ENCODE data around the gene PDE8B.

The PDE8B gene

DNA sequence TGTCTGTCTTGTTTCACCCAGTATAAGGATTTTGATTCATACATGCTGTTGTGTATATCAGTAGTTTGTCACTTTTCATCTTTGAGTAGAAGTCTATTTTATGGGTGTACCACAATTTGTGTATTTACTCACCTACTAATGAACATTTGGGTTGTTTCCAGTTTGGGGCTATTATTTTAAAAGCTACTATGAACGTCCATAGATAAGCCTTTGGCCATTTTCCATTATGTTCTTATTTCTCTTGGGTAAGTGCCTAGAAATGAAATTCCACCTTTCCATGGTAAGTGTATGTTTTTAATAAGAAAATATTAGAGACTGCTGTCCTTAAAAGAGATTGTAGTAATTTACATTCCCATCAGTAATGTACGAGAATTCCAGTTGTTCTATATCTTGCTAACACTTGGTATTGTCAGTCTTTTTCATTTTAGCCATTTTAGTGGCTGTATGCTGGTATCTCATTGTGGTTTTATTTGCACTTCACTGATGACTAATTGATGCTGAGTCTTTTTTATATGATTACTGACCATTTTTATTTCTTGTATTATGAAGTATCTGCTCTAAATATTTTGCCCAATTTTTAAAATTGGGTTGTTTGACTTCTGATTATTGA is 17.9 kb upstream of the PDE8B start:
- DNase-seq: no peak

DNA sequence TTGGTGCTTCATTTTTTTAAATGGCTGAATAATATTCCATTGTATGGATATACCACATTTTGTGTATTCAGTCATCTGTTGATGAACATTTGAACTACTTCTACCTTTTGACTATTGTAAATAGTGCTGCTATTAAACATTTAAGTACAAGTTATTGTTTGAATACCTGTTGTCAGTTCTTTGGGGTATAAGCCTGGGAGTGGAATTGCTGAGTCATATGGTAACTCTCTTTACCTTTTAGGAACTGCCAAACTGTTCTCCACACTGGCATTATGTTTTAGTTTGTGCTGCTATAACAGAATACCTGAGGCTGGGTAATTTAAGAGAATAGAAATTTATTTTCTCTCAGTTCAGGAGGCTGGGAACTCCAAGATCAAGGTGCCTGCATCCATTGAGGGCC is 15.7 kb upstream of the PDE8B start:
- DNase-seq: no peak

DNA sequence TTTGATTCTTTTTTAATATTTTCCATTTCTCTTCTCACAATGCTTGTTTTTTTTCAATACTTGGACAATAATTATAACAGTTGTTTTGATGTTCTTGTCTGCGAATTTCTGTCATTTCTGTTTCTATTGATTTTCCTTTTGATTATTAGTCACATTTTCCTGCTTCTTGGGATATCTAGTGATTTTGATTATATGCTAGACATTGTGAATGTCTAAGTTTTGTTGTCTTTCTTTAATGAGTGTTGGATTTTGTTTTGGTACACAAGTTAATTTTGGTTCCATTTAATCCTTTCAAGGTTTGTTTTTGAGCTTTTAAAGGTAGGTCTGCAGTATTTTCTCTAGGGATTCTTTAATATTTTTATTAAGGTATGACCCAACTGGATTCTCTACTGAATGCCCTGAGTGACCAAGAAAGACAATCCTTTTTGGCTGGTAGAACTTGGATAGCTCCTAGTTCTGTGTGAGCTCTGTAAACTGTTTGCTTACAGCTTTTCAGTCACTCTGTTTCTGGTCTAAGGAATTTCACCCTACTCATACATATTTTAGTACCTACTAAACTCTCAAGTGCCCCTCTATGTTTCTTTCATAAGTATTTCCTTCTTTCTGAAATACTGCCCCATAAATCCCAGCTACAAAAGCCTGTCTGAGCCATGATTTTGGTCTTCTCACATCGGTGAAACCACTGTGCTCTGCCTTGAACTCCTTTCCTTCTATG is 12.5 kb upstream of the PDE8B start:
- DNase-seq: no peak

- DNase-seq: no peak
Observed at GRCh38 chr5:77200663-77201062, 9.8 kb upstream of the PDE8B start.

DNA sequence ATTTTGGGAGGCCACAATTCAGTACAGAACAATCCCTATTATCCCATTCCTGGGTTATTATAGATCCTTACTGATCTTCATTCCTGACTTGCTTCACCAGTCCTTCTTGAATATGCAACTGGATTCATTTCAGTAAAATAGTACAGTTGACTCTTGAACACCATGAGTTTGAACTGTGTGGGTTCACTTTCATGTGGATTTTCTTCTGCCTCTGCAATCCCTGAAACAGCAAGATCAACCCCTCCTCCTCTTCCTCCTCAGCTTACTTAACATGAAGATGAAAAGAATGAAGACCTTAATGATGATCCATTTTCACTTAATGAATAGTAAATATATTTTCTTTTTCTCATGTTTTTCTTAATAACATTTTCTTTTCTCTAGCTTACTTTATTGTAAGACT is 8.3 kb upstream of the PDE8B start:
- no peak for DNase-seq

DNA sequence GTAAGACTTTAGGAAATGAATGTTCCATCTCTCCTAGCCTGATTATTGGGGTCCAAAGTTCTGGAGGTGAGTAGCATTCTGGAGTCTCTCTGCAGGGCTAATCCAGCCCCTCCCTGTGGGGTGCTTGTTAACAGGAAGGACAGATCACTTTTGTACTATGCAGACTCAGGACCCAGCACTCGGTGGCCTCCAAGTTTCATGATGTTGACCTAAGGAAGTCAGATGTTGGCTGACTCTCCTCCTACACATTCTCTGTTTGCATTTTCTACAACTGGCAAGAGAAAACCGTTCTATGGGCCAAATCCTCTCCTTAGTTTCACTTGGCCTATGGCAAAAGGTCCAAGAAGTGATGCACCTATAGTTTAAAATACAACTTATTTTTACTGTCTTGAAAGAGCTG is 5.5 kb upstream of the PDE8B start:
- DNase-seq: no peak

- DNase-seq: no peak
Observed at GRCh38 chr5:77208507-77209163, 1.8 kb upstream of the PDE8B start.

GRCh38 chr5:77209495-77210090 is 887 bp upstream of the PDE8B start:
- no peak for DNase-seq

- DNase-seq: no peak
Observed at GRCh38 chr5:77210964-77211690, 647 bp downstream of the PDE8B start.

DNA sequence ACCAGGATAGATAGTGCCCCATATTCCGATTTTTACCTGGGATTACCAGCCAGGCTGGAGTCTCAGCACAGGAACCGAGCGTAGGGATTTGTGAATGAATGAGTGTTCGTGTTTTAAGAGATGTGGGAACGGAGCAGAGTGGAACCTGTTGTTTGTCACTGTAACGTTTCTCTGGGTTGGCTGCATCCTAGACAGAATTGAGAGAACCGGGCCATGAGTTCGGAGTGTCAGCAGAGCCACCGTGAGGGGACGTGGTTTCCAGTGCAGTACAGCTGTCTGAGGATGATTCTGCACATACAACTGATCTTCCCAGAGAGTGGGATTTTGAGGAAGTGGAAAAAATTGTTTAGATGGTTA is 1.2 kb downstream of the PDE8B start:
- DNase-seq: no peak

DNA sequence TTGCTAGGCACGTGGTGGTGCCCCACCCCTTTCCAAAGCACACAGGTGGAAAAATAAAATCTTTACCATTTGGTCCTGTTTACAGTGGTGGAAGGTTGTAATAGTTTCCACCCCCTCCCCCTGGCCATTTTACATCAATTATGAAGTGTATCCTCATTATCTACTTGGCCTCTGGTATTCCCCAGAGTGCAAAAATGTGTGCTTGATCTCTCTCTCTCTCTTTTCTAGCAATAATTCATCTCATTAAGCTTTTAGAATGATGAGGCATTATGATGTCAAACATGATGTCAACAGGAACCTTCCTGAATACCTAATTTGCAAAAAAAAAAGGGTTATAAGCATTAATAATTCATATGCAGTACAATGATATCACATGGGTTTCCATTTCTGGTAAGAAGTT is 3.1 kb downstream of the PDE8B start:
- DNase-seq: no peak

- DNase-seq: no peak
Observed at GRCh38 chr5:77214151-77214550, 3.7 kb downstream of the PDE8B start.

GRCh38 chr5:77218263-77218662 is 7.8 kb downstream of the PDE8B start:
- DNase-seq: no peak

DNA sequence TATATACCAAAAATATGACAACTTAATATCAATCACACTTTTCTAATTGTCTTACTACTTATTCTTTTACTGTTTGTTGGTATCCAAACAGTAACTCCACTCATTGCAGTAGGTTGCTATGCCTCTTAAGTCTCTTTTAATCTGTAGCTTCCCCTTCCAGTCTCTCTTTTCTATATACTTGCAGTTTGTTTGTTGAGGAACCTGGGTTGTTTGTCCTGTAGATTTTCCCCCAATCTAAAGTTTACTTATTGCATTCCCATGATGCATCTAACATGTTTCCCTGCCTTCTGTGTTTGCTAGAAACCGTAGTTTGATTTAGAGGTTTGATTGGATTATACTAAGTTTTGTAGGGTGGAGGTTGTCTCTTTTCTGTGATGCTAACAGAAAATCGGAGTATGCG is 10.6 kb downstream of the PDE8B start:
- DNase-seq: no peak

GRCh38 chr5:77222722-77223121 is 12.2 kb downstream of the PDE8B start:
- no peak for DNase-seq

DNA sequence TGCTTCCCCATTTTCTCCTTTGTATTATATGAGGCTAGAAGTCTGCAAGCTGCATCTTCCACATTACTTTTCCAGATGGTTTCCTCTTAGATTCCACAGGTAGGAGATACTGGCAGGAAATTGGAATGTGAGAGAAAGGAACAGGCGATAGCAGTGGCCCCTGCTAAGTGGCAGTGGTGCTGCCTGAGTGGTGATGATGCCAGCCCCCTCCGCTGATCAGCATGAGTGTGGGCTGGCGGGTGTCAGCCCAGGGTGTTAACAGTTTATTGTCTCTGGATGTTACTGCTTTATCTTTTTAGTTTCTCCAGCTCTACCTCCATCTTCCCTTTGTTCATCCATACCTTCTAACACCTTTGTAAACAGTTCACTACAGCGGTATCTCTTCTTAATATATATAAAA is 13.2 kb downstream of the PDE8B start:
- DNase-seq: no peak

GRCh38 chr5:77224672-77225355 is 14.3 kb downstream of the PDE8B start:
- no peak for DNase-seq

DNA sequence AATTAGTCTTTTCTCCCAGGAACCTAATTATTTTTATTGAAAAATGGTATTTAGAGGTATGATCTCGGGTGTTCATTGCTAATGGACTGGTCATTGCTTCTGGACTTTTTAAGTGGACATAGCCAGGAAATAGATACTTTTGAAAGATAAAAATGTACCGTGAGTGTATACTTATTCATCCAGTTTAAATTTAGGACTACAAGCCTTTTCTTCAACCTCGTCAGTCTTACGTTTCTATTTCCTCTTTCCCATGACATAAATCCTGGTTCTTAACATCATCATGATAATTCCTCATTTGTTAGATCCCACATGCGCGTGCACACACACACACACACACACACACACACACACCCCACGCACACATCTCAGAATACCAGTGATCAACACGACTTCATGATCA is 15.1 kb downstream of the PDE8B start:
- DNase-seq: no peak

- no peak for DNase-seq
Observed at GRCh38 chr5:77229887-77230286, 19.4 kb downstream of the PDE8B start.

DNA sequence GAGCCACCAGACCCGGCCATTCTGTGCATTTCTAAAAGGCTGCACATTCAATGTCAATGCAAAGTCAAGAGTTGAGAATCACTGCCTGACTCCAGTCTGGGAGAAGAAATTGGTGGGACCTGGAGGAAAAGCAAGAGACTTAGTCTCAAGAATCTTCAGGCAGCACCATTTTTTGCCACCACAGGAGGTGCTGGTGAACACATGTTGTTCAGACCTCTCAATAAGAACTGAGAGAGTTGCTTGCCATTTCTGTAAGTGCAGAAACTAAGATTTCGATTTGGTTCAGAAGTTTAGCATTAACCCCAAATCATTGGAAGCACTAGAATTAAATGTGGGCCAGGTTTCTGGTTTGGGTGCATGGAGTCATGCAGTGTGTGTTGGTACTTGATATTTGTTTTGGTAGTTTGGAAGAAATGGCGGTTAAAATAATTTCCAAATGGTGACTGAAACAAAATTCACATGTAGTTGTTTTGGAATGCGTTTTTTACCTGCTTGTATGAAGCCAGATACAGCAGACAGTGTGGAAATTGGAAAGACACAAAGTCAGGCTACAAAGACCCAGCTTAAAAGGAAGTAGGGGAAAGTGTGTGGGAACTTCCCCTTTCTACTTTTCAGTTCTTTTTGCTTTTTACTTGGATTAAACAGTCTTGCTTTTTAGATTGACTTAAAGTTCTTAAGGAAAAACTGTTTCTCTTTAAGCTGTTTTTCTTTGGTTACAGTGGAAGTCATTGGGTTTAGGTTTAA is 20.4 kb downstream of the PDE8B start:
- no peak for DNase-seq

- no peak for DNase-seq
Observed at GRCh38 chr5:77231471-77232138, 21.1 kb downstream of the PDE8B start.
